Muscle layer of duodenum (tissue), 2 donors: ENCODE measurements around the gene SEMA7A.
"Not testable (repeated sequence)": the region's sequence is repeated elsewhere in the genome, so short reads cannot be mapped to it uniquely, and the experiment has no call there.

Source experiments
- H3K27ac ChIP-seq: one replicate; pipeline ENCODE4 v1.7.0; 2013; ENCODE audit warnings: mild to moderate bottlenecking, low read length
- H3K27me3 ChIP-seq: one replicate; pipeline ENCODE4 v1.7.0; 2013; ENCODE audit warnings: low read depth, mild to moderate bottlenecking, control low read depth, low read length
- H3K36me3 ChIP-seq, 2 donors: one replicate each; pipeline ENCODE4 v1.7.0; 2013; ENCODE audit warnings: low read length in 2 of 2, control low read depth in 1 of 2, mild to moderate bottlenecking in 1 of 2; ENCODE audit not compliant: insufficient read depth in 2 of 2, control insufficient read depth in 1 of 2
- H3K4me1 ChIP-seq, 2 donors: one replicate each; pipeline ENCODE4 v1.7.0; 2013; ENCODE audit warnings: low read length in 2 of 2, mild to moderate bottlenecking in 2 of 2, control low read depth in 1 of 2, moderate library complexity in 1 of 2; ENCODE audit not compliant: insufficient read depth in 2 of 2, control insufficient read depth in 1 of 2
- H3K4me3 ChIP-seq, 2 donors: one replicate each; pipeline ENCODE4 v1.7.0; 2013; ENCODE audit warnings: low read length in 2 of 2, low read depth in 1 of 2, mild to moderate bottlenecking in 1 of 2
- H3K9me3 ChIP-seq, 2 donors: one replicate each; pipeline ENCODE4 v1.7.0; 2013; ENCODE audit warnings: low read length in 2 of 2, control low read depth in 1 of 2, mild to moderate bottlenecking in 1 of 2; ENCODE audit not compliant: control insufficient read depth in 1 of 2
- donor health status: healthy.

Gene SEMA7A

DNA sequence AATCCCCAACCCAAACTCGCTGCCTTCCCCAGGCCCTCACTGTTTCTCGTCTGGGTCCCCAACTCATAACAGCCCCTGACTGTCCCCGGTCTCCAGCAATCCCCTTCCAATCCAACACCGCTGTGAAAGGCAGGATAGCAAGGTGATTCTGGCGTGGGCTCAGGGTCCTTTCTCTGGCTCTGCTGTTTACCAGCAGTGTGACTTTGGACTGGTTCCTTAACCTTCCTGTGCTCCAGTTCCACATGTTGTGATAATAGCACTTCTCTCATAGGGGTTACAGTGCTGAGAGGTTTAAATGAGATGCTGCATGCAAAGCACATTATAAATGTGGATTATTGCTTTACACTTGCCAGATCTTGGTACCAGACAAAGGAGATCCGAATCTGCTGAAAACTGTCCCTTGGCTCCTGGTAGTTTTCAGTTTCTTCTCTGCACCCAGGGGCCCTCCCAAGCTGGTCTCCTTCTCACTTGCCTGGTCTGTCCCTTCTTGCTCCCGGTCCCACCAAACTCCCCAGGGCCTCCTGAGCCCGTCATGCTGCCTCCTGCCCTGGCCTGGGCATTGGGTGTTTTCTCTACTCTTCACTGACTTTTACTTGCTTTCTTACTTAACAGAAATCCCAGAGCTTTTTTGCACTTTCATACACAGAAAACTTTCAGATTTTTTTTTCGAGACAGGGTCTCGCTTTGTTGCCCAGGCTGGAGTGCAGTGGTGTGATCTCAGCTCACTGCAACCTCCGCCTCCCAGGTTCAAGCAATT, 39.5 kb downstream of the SEMA7A start:
- H3K36me3 ChIP-seq: no peaks in the 10 kb centered on the region
- H3K27me3 ChIP-seq: no peaks in the 10 kb centered on the region
- no peaks in the 10 kb centered on the region for H3K4me1 ChIP-seq
- no peak overlapping the region for H3K4me3 ChIP-seq
- no peak overlapping the region for H3K27ac ChIP-seq
- H3K9me3 ChIP-seq: no peaks in the 10 kb centered on the region

DNA sequence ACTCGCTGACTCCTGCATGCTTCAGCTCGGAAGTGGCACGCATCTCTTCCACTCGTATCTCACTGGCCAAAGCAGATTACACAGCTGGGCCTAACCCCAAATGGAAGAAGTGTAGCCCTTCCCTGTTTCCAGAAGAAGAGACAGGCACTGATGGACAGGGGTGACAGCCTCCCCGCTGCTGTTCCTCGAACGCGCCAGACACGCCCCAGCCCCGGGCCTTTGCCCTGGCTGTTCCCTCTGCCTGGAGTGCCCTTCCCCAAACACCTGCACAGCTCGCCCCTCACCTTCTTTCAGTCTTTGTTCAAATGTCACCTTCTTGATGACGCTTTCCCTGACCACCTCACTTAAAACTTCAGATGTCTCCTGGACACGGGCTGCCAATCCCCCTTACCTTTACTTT, 40.3 kb downstream of the SEMA7A start:
- Histone ChIP-seq H3K4me3 (no peak overlapping the region), H3K9me3 (no peaks in the 10 kb centered on the region), H3K27me3 (no peaks in the 10 kb centered on the region), H3K27ac (no peak overlapping the region), H3K4me1 (no peaks in the 10 kb centered on the region), H3K36me3 (no peaks in the 10 kb centered on the region)

- Histone ChIP-seq H3K9me3 (no peaks in the 10 kb centered on the region), H3K4me3 (no peak overlapping the region), H3K36me3 (no peaks in the 10 kb centered on the region), H3K4me1 (no peaks in the 10 kb centered on the region), H3K27ac (no peak overlapping the region), H3K27me3 (no peaks in the 10 kb centered on the region)
Measured at GRCh38 chr15:74392902-74393301, 40.9 kb downstream of the SEMA7A start.

DNA sequence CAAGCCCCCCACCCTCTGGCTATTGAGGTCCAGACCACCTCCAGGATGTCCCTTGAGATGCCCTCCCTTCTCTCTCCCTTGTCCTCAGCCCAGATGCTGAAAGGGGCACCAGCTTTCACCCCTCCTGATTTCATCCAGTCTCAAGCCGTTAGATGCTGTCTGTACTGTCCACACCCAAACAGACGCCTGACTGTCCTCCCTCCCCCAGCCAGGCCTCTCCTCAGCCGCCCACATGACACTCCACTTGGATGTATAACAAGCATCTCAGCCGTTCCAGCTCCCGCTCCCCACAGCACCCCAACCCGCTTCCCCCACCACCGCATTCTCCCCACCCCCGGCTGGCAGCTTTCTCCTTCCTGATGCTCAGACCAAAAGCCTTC, 41.3 kb downstream of the SEMA7A start:
- H3K27me3 ChIP-seq: no peaks in the 10 kb centered on the region
- H3K27ac ChIP-seq: no peak overlapping the region
- no peaks in the 10 kb centered on the region for H3K9me3 ChIP-seq
- H3K36me3 ChIP-seq: no peaks in the 10 kb centered on the region
- no peak overlapping the region for H3K4me3 ChIP-seq
- H3K4me1 ChIP-seq: no peaks in the 10 kb centered on the region

DNA sequence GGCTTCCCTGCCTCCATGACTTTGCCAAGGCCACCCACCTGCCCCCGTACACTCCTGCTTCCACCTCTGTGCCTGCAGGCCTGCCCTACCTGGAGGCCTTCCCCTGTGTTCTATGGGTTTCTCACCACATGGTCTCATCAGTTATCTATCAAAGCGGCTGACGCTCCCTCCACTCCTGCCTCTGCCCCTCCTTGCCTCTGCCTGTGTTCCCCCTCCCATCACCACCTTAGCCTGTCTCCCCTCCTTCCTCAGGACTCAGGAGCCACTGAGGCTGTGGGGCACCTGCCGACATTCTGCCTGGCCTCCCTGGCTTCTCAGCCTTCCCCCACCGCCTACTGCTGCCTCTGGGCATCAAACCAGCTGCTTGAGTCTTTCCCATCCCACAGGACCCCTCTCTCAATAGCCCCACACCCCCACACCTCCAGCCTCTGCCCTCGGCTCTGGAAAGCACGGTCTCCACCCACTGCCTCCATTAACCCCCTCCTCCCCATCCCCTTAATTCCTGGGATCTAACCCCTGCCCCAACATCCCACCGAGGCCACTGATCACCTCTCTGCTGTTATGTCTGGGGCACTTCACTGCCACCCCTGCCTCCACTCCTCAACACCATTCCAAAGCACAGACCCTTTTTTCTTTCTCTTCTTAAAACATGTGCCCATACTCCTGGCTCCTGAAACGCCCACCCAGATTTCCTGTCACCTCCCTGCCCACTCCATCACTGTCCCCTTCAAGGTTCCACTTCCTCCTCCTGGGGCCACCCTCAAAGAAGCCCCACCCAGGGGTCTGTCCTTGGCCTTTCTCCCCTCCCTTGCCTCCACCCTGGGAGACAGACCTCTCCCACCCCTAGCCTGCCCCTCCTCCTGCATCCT, 41.9 kb downstream of the SEMA7A start:
- H3K4me1 ChIP-seq: no peaks in the 10 kb centered on the region
- no peak overlapping the region for H3K4me3 ChIP-seq
- no peak overlapping the region for H3K27ac ChIP-seq
- no peaks in the 10 kb centered on the region for H3K36me3 ChIP-seq
- H3K27me3 ChIP-seq: no peaks in the 10 kb centered on the region
- H3K9me3 ChIP-seq: no peaks in the 10 kb centered on the region

GRCh38 chr15:74390647-74391288, 43.0 kb downstream of the SEMA7A start:
- no peaks in the 10 kb centered on the region for H3K27me3 ChIP-seq
- H3K4me3 ChIP-seq: no peak overlapping the region
- H3K9me3 ChIP-seq: no peaks in the 10 kb centered on the region
- no peaks in the 10 kb centered on the region for H3K4me1 ChIP-seq
- no peak overlapping the region for H3K27ac ChIP-seq
- no peaks in the 10 kb centered on the region for H3K36me3 ChIP-seq

GRCh38 chr15:74390049-74390646, 43.6 kb downstream of the SEMA7A start:
- H3K4me1 ChIP-seq, H3K27ac ChIP-seq: not testable (repeated sequence)

GRCh38 chr15:74389241-74390048, 44.3 kb downstream of the SEMA7A start:
- Histone ChIP-seq H3K4me3 (no peak overlapping the region), H3K27ac (no peak overlapping the region), H3K9me3 (no peaks in the 10 kb centered on the region), H3K4me1 (no peaks in the 10 kb centered on the region), H3K36me3 (no peaks in the 10 kb centered on the region), H3K27me3 (no peaks in the 10 kb centered on the region)

More at GRCh38 chr15:74390049-74390646, 43.6 kb downstream of the SEMA7A start:
- not testable (repeated sequence) for H3K36me3 ChIP-seq, H3K4me3 ChIP-seq, H3K27me3 ChIP-seq, H3K9me3 ChIP-seq

DNA sequence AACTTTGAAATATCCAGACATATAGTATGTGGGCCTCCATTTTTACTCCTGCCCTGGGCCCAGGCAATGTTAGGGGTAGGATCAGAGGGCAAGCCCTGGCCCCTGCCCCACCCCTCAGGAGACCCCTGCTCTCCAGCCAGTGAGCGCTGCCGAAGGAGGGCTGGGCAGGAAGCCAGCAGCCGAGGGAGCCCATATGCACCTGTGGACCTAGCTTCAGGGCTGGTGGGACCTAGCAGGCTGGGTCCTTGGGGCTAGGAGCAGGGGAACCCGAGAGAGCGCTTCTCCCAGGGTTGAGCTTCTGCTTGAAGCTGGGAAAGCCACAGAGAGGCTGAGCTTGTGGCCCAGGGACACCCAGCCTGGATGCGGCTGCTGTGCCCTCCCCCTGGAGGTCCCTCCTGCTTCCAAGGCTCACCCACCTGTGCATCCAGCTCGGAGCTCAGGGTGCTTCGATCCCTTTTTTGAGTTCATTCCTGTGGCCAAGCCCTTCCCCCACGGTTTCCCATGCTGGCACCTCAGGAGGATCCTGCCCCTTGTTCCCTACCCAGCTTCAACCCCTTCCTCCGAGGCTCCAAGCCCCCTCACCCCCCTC, 45.3 kb downstream of the SEMA7A start:
- H3K4me1 ChIP-seq: no peaks in the 10 kb centered on the region
- H3K36me3 ChIP-seq: no peaks in the 10 kb centered on the region
- H3K9me3 ChIP-seq: no peaks in the 10 kb centered on the region
- no peaks in the 10 kb centered on the region for H3K27me3 ChIP-seq
- H3K4me3 ChIP-seq: no peak overlapping the region
- no peak overlapping the region for H3K27ac ChIP-seq

DNA sequence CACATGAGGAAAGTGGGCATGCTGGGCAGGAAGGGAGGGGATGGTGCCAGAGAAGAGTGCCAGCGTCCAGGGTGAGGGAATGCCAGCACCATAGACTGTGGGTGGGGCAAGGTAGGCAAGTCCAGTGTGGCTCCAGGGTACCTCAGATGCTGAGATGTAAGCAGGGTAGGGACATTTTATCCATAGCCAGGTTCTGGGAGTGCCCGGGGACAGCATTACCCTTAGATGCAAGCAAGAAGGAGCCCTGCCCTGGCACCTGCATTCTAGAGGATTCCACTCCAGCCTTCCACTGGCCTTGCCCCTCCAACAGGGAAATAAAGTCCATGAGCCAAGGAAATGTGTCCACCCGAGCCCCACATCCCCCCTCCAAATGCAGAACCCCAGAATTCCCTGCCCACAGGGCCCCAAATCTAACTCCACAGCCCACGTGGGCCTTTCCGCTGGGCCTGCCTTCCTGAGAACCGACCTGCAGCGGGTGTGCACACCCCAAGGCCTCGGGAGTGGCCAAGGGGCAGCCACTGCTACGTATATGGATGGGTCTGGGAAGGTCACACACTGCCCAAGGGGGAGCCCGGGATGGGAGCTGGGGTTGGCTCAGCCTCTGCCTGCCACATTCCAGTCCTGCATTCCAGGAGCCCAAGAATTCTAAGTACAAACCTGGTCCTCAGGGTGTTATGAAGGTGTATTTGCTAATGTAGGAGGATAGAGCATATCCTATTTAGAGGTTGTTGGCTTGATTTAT, 46.0 kb downstream of the SEMA7A start:
- no peaks in the 10 kb centered on the region for H3K27me3 ChIP-seq
- H3K4me3 ChIP-seq: no peak overlapping the region
- no peaks in the 10 kb centered on the region for H3K9me3 ChIP-seq
- H3K4me1 ChIP-seq: no peaks in the 10 kb centered on the region
- no peak overlapping the region for H3K27ac ChIP-seq
- H3K36me3 ChIP-seq: no peaks in the 10 kb centered on the region
